B cell (primary cell): Measurements from ENCODE around the gene CREB5. TPM values are rescaled to one million over a fixed set of nuclear protein-coding genes. Genes with fewer than 3 reads are reported as not detected.

ENCODE experiments used
- ATAC-seq: fragments of 200-7000 bp; cut with Tn5 transposase; one replicate; pipeline ENCODE4 v1.10.0; 2021; ENCODE audit warnings: low read depth, mild to moderate bottlenecking, moderate number of reproducible peaks, moderate library complexity
- CTCF ChIA-PET: fragments of 350-600 bp; sonication (Branson Sonifier 250); formaldehyde crosslinking; loops from one replicate; lab custom pipeline; 2021; ENCODE audit warnings: antibody characterized with exemption, inconsistent platforms; lab: Charles Lee
- POLR2A ChIA-PET: fragments of 350-600 bp; sonication (Branson Sonifier 250); formaldehyde crosslinking; loops from one replicate; lab custom pipeline; 2021; ENCODE audit warnings: antibody characterized with exemption; lab: Charles Lee
- DNase-seq: peaks from one replicate; pipeline ENCODE4 v3.0.0; 2013
- H2AFZ ChIP-seq: 2 replicates; pipeline ENCODE4 v1.6.1; 2012; ENCODE audit warnings: mild to moderate bottlenecking, low read depth, low read length; ENCODE audit not compliant: insufficient read depth, poor library complexity, severe bottlenecking
- H3K27ac ChIP-seq, 2 donors: 1 replicate in 1 of 2; 2 replicates in 1 of 2; pipeline ENCODE4 v1.5.1; 2012 to 2013; ENCODE audit warnings: low read length in 2 of 2, mild to moderate bottlenecking in 2 of 2, moderate library complexity in 1 of 2
- H3K27me3 ChIP-seq, 4 experiments: fragments of 200-600 bp in 1 of 4; sonication (generic) in 1 of 4; replicated peaks in 1 of 4; 1 replicate in 2 of 4; 2 replicates in 2 of 4; pipeline versions ENCODE4 v1.6.1 to v1.7.0; 2013 to 2016; ENCODE audit warnings: low read length in 3 of 4, mild to moderate bottlenecking in 2 of 4, mixed read lengths in 1 of 4, moderate library complexity in 1 of 4; ENCODE audit not compliant: insufficient read depth in 4 of 4, control insufficient read depth in 3 of 4; ENCODE audit errors: control extremely low read depth in 1 of 4
- H3K36me3 ChIP-seq, 2 experiments: replicated peaks in 1 of 2; 1 replicate in 1 of 2; 2 replicates in 1 of 2; pipeline versions ENCODE4 v1.6.1 to v1.7.1; 2013; ENCODE audit warnings: low read length in 1 of 2; ENCODE audit not compliant: insufficient read depth in 2 of 2, control insufficient read depth in 1 of 2; ENCODE audit errors: control extremely low read depth in 1 of 2, extremely low read depth in 1 of 2
- H3K4me1 ChIP-seq, 2 donors: fragments of 200-600 bp in 1 of 2; sonication (generic) in 1 of 2; 1 replicate in 1 of 2; 2 replicates in 1 of 2; pipeline versions ENCODE4 v1.5.1 to v1.6.1; 2013 to 2017; ENCODE audit warnings: low read length in 2 of 2; ENCODE audit not compliant: control insufficient read depth in 2 of 2, insufficient read depth in 2 of 2
- H3K4me2 ChIP-seq: replicated peaks from 2 replicates; pipeline ENCODE3; 2012; ENCODE audit warnings: mild to moderate bottlenecking, low read depth, low read length; ENCODE audit not compliant: poor library complexity, severe bottlenecking
- H3K4me3 ChIP-seq, 5 experiments: fragments of 200-600 bp in 1 of 5; sonication (generic) in 1 of 5; 1 replicate in 3 of 5; 2 replicates in 2 of 5; pipeline versions ENCODE4 v1.5.1 to v1.7.0; 2011 to 2016; ENCODE audit warnings: low read length in 4 of 5, mild to moderate bottlenecking in 4 of 5, low read depth in 2 of 5, control low read depth in 1 of 5, moderate library complexity in 1 of 5; ENCODE audit not compliant: insufficient read depth in 1 of 5; ENCODE audit errors: control extremely low read depth in 1 of 5, extremely low read depth in 1 of 5
- H3K79me2 ChIP-seq: fragments of 200-600 bp; sonication (generic); one replicate; pipeline ENCODE4 v1.6.0; 2016; ENCODE audit warnings: low read length; ENCODE audit not compliant: control insufficient read depth, insufficient read depth
- H3K9ac ChIP-seq: fragments of 200-600 bp; sonication (generic); 2 replicates; pipeline ENCODE4 v1.6.1; 2017; ENCODE audit warnings: mild to moderate bottlenecking, low read length, moderate library complexity
- H3K9me3 ChIP-seq, 3 donors: one replicate each; pipeline versions ENCODE4 v1.6.1 to v1.7.1; 2013; ENCODE audit warnings: low read length in 2 of 3; ENCODE audit not compliant: control insufficient read depth in 2 of 3, insufficient read depth in 1 of 3; ENCODE audit errors: control extremely low read depth in 1 of 3
- H4K20me1 ChIP-seq: 2 replicates; pipeline ENCODE4 v1.6.0; 2012; ENCODE audit warnings: mild to moderate bottlenecking, low read length; ENCODE audit not compliant: insufficient read depth, control insufficient read depth, poor library complexity, severe bottlenecking
- H3K27ac Mint-ChIP-seq: one replicate; pipeline ENCODE4 v1.8.0; 2021; ENCODE audit warnings: mixed read lengths
- H3K27me3 Mint-ChIP-seq: one replicate; pipeline ENCODE4 v1.8.0; 2021; ENCODE audit warnings: mixed read lengths
- H3K4me1 Mint-ChIP-seq: one replicate; pipeline ENCODE4 v1.8.0; 2021; ENCODE audit warnings: mixed read lengths
- H3K4me3 Mint-ChIP-seq: one replicate; pipeline ENCODE4 v1.8.0; 2021; ENCODE audit warnings: mixed read lengths
- H3K9me3 Mint-ChIP-seq: one replicate; pipeline ENCODE4 v1.8.0; 2022; ENCODE audit warnings: mixed read lengths; ENCODE audit not compliant: insufficient read depth
- CTCF ChIP-seq: fragments of 200-600 bp; IDR thresholded peaks from one replicate; pipeline ENCODE4 v1.8.0; 2022; ENCODE audit warnings: antibody characterized with exemption, mild to moderate bottlenecking
- EZH2 ChIP-seq: IDR thresholded peaks from 2 replicates; pipeline ENCODE4 v1.6.1; 2012; ENCODE audit warnings: borderline replicate concordance, low read depth, mild to moderate bottlenecking, moderate library complexity, low read length; ENCODE audit not compliant: insufficient read depth, poor library complexity, severe bottlenecking
- WGBS: methylation state at CpG from one replicate; pipeline ENCODE4 v1.1.5; 2013; ENCODE audit warnings: missing lambda C conversion rate; ENCODE audit not compliant: insufficient coverage; 5-methylcytosine and 5-hydroxymethylcytosine counted together
- intact Hi-C: fragments of 100-400 bp; cut with micrococcal nuclease; formaldehyde crosslinking; loops from one replicate; pipeline ENCODE4 v1.10.0; 2022
- polyA plus RNA-seq: library from polyadenylated mRNA; depleted of rRNA; stranded (reverse); fragments of >200 nt; gene quantifications from 2 replicates; pipeline ENCODE4 v1.2.3, GENCODE V29; 2012
- total RNA-seq, 2 donors: library from RNA; stranded (reverse); fragments of 120-200 nt in 1 of 2; gene quantifications; 1 replicate in 1 of 2; 2 replicates in 1 of 2; pipeline versions ENCODE4 v1.2.3 to v1.2.4, GENCODE V29; 2013 to 2022

Gene CREB5
- total and polyA plus RNA-seq, 2 donors (not counting 1 experiment from before 2014, with no cell fraction given) = 0.05 to 0.95 TPM

- ChIA-PET POLR2A (no interaction called here), CTCF (no interaction called here)
- H3K9me3 Mint-ChIP-seq = no peaks in the 10 kb centered on the region
- intact Hi-C loops = loop anchor here (5.0 to 10.0 kb wide), 2 partner anchors 270 to 1212 kb away; partner anchors contain the start of gene HOXA13
- H3K27me3 Mint-ChIP-seq = peaks cover 58% of the 10 kb centered on the region
- H3K4me3 Mint-ChIP-seq = no peak overlapping the region
- H3K36me3 ChIP-seq = no peaks in the 10 kb centered on the region
- H3K79me2 ChIP-seq = no peaks in the 10 kb centered on the region
- TF ChIP-seq EZH2 = no peak
- TF ChIP-seq CTCF = no peak
- H3K9me3 ChIP-seq = no peaks in the 10 kb centered on the region
- no peak overlapping the region for H3K27ac Mint-ChIP-seq
- peaks cover 0 to 40% (median 29%) of the 10 kb centered on the region in 4 experiments for H3K27me3 ChIP-seq
- peaks cover 21 to 26% of the 10 kb centered on the region in 2 donors for H3K4me1 ChIP-seq
- ATAC-seq (no peak), DNase-seq (no peak)
- no peak overlapping the region for H3K9ac ChIP-seq
- no CpG with 5 or more reads among the region's 1 CpG for WGBS
- H3K4me1 Mint-ChIP-seq = peaks cover 26% of the 10 kb centered on the region
- H3K4me2 ChIP-seq = no peak overlapping the region
- H2AFZ ChIP-seq = no peak overlapping the region
- no peak overlapping the region for H3K4me3 ChIP-seq
- no peaks in the 10 kb centered on the region for H4K20me1 ChIP-seq
- H3K27ac ChIP-seq = no peak overlapping the region
Measured at GRCh38 chr7:28414453-28414852, 2.1 kb downstream of the CREB5 start.

GRCh38 chr7:28417321-28417940 lies 5.1 kb downstream of the CREB5 start:
- DNase-seq (no peak), ATAC-seq (no peak)
- Histone ChIP-seq H3K27ac (no peak overlapping the region), H3K36me3 (no peaks in the 10 kb centered on the region), H3K9ac (no peak overlapping the region), H3K9me3 (no peaks in the 10 kb centered on the region), H3K4me3 (no peak overlapping the region), H3K4me2 (no peak overlapping the region), H3K4me1 (peaks cover 0 to 5% of the 10 kb centered on the region in 2 donors), H3K79me2 (no peaks in the 10 kb centered on the region), H2AFZ (no peak overlapping the region), H3K27me3 (peaks cover 0 to 30% (median 7%) of the 10 kb centered on the region in 4 experiments), H4K20me1 (no peaks in the 10 kb centered on the region)
- peaks cover 45% of the 10 kb centered on the region for H3K27me3 Mint-ChIP-seq
- H3K4me1 Mint-ChIP-seq = peaks cover 3% of the 10 kb centered on the region
- H3K4me3 Mint-ChIP-seq = no peak overlapping the region
- H3K9me3 Mint-ChIP-seq = no peaks in the 10 kb centered on the region
- POLR2A ChIA-PET = no interaction called here
- CTCF ChIA-PET = no interaction called here
- H3K27ac Mint-ChIP-seq = no peak overlapping the region
- TF ChIP-seq EZH2 (no peak), CTCF (no peak)
- intact Hi-C loops = loop anchor here (10.0 kb wide), 1 partner anchor 267 kb away; no protein-coding TSS in a partner anchor
- WGBS = no CpG with 5 or more reads among the region's 5 CpGs
